HL-60 (cell line): ENCODE results near the gene MRPS24.

Experiments
- CTCF ChIP-seq: IDR thresholded peaks from one replicate; pipeline ENCODE4 v1.5.1; 2011; ENCODE audit warnings: low read length, control low read depth, inconsistent platforms; ENCODE audit not compliant: insufficient read depth
- GABPA ChIP-seq: IDR thresholded peaks from 2 replicates; pipeline ENCODE4 v1.6.1; 2012; ENCODE audit warnings: low read depth

DNA sequence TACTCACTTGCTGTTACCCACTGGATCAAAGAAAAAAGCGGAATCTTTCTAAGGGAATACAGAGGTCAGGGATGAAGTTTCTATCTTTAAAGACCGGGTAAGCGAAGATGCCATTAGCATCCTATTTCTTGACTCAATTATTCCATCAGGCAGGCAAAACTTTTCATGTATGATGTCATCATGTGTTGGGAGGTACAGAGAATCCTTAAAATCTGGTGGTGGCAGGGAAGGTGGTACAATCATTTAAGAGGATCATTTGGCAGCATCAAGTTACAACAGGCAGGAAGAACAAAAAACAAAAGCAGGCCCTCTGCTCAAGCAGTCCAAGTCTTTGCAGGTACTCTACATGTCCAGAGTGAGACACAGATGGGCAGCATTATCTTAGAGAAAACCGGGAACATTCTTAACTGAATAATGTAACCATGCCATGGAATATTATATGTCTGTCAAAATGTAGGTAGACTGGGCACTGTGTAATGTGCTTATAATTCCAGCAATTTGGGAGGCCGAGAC lies 33.3 kb upstream of the MRPS24 start:
- TF ChIP-seq CTCF (no peak), GABPA (no peak)
